SK-N-MC (cell line): Measurements from ENCODE around the gene RNF225.

Experiments used
- EZH2 ChIP-seq: fragments of 200-600 bp; sonication (generic); IDR thresholded peaks from one replicate; pipeline ENCODE4 v1.6.1; 2017; ENCODE audit warnings: antibody characterized with exemption
- FOXP2 ChIP-seq: optimal IDR thresholded peaks from 2 replicates; pipeline ENCODE3; 2011; ENCODE audit warnings: mild to moderate bottlenecking, moderate library complexity; ENCODE audit not compliant: insufficient read depth; ENCODE audit errors: extremely low read length, control extremely low read depth
- POLR2AphosphoS5 ChIP-seq: IDR thresholded peaks from 2 replicates; pipeline ENCODE4 v1.6.1; 2012; ENCODE audit warnings: mild to moderate bottlenecking, low read depth, low read length, borderline replicate concordance

GRCh38 chr19:58406818-58407657 is 11.6 kb downstream of the RNF225 start:
- TF ChIP-seq EZH2 = no peak
- no peak; the same call in 1 of the 2 replicates for TF ChIP-seq POLR2AphosphoS5
- no peak for TF ChIP-seq FOXP2
